HG02571 (cell line): ENCODE measurements around the gene FAM20C.
"Not testable (repeated sequence)": the region's sequence is repeated elsewhere in the genome, so short reads cannot be mapped to it uniquely, and the experiment has no call there.

ENCODE experiments used
- ATAC-seq: cut with Tn5 transposase; IDR thresholded peaks from one replicate; pipeline ENCODE4 v1.9.1; 2021; ENCODE audit warnings: mild to moderate bottlenecking, moderate library complexity; ENCODE audit not compliant: unreplicated experiment

Gene FAM20C

DNA sequence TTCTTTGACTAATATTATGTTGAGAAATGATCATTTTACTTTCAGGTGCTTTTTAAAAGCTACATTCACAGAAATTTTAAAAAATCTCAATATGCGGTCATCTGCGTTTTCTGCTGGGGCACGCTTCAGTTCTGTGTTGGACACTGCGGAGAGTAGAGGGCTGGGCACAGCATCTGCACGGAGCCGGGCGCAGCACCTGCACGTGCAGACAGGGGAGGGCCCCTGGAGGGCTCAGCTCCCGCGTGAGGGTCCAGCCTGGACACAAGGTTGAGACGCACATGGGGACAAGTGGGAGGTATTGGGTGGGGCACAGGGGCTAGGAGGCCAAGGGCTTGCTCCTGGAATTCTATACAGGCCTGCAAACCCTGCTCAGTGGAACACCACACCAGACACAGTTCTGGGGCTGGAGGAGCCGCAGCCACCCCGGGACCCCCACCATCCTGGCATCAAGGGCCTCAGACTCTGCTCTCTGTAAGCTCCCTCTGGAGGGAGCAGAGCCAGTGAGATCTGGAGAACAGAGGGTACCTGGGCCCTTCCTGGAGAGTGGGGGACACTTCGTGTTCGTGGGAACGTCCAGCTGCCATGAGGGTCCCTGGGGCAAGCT is 20.4 kb upstream of the FAM20C start:
- no peak for ATAC-seq

DNA sequence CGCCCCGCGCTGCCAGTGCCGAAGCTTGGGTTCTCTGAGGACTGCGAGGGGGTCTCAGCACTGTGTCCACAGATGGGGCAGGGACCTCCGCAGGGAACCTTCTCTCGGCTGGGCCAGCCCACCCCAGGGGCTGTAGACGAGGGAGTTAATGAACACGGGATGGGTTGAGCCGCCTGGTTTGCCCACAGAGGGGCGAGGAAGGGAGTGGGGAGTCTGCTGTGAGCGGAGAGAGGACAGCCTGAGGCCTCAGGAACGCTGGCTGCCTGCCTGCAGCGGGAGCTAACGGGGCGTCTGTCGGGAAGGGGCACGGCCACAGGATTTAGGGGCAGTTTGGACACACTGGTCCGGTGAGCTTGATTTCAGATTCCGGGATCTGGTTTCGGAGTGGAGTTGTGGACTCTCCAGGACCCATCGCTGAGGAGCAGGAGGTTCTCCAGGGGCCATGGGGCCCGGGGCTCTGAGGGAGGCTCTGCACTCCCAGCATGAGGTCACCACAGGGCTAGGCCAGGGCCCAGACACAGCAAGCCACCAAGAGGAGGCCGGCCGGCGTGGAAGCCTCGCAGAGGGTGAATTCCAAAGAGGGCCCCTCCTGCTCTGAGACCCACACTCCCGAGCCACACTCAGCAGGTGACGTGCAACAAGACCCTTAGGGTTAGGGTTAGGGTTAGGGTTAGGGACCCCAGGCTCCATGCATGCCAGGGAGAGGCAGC is 19.0 kb upstream of the FAM20C start:
- ATAC-seq: no peak

DNA sequence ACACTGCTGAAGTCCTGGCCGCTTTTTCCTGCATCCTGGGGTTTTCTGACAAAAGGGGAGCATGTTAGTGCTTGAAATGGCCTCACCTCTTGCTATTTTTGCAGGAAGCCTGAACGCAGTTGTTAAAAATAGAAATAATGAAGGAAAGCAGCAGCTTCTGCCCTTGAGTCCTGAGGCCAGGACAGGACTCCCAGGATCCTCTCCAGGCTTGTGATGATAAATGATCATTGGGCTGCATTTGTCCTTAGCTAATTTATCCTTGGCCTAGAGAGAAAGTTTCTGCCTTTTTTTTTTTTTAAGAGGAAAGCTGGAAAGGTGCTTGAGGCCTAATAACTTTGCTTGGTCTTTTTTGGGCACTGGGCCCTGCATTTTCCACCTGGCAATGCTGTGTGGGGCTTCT is 17.7 kb upstream of the FAM20C start:
- no peak for ATAC-seq

GRCh38 chr7:175955-176354 is 16.4 kb upstream of the FAM20C start:
- ATAC-seq: no peak

GRCh38 chr7:176381-176780 is 16.0 kb upstream of the FAM20C start:
- ATAC-seq: no peak

DNA sequence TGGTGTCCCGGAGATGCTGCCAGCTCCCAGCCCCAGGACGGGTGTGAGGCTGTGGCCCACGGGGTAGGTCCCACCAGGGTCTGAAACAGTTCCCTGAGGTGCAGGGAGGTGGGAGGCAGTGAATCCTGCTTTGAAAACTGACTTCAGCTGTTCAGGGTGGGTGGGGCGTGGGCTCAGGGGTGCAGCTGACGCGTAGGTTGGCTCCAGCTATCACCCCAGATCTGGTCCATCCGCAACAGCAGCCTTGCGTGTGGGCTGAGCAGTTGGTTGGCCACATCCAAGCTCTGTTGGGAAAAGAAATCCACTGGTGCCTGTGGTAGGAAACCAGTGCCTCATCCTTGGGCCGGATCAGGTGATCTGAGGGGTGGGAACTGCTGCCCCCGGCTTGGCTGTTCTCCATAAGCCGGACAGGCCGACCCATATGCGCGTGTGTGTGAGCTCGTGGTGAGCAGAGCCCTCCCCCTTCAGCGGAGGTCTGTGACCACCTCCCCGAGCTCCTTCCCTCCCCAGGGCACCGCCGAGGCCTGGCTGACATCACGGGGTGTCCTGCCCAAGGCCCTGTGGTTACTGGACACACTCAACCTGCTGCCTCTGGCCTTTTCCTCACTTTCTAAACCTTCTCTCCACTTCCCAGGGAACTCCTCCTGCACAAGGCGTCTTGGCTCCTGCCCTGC is 15.4 kb upstream of the FAM20C start:
- no peak for ATAC-seq

- ATAC-seq: no peak
These were observed 13.9 kb upstream of the FAM20C start for GRCh38 chr7:178444-178843.

GRCh38 chr7:179209-179681 is 13.1 kb upstream of the FAM20C start:
- ATAC-seq: no peak

DNA sequence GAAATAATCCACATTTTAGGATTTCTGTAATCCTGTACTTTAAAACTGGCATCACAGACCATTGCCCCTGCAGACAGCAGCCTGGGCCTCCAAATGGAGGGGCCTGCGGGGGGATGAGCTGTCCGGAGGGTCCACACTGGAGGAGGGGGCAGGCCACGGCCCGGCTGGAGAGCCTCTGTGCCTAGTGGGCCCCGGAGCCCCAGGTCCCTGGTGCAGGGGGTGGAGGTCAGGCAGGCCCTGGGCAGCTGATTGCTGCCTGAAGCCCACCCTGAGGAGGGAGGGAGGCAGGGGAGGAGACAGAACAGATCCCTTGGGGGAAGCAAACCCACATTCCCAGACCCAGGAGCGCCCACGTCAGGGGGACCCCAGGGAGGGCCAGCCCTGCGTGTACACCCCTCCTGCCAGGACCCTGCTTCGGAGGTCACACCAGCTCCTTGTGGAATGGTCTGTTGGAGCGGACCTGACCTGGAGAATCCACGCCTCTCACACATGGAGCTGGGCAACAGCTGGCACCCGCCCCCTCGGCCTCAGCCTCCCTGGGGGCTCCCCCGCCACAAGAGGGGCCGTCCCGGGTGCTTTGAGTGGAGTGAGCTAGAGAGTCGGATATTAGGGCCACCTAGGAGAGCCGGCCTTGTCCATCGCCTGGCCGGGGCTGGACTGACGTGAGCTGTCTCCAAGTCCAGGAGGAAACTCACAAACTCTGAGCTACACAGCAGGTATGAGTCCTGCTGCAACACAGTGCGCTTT is 12.2 kb upstream of the FAM20C start:
- ATAC-seq: no peak

- no peak for ATAC-seq
These were observed 10.6 kb upstream of the FAM20C start for GRCh38 chr7:181738-182137.

GRCh38 chr7:182502-182901 is 9.9 kb upstream of the FAM20C start:
- ATAC-seq: not testable (repeated sequence)

- no peak for ATAC-seq
These were observed 8.7 kb upstream of the FAM20C start for GRCh38 chr7:183496-184292.

- no peak for ATAC-seq
These were observed 7.8 kb upstream of the FAM20C start for GRCh38 chr7:184294-185264.

DNA sequence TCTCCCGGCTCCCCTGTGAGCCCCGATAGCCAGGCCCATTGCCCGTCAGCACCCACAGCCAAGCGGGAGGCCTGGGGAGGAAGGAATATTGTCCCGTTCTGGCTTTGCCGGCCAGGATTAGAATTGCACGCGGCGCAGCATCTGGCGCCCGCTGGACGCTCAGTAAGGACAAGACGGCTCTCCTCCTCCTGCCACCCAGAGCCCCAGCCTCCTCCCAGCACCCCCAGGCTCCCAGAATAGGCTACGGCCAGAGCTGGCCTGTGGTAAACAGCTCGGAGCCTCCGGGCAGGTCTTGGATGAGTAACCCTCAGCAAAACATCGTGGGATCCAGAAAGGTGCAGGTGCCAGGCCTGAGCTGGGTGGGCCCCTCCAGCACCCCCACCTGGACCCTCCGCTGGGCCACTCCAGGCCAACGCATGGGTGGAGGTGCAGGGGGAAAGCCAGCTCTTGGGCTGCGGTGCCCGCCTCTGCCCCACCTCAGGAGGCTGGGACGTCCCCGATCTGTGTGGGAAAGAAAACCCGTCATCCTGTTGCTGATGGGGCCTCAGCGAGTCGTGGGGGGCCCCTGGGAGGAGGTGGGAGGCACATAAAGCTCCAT is 5.8 kb upstream of the FAM20C start:
- no peak for ATAC-seq

DNA sequence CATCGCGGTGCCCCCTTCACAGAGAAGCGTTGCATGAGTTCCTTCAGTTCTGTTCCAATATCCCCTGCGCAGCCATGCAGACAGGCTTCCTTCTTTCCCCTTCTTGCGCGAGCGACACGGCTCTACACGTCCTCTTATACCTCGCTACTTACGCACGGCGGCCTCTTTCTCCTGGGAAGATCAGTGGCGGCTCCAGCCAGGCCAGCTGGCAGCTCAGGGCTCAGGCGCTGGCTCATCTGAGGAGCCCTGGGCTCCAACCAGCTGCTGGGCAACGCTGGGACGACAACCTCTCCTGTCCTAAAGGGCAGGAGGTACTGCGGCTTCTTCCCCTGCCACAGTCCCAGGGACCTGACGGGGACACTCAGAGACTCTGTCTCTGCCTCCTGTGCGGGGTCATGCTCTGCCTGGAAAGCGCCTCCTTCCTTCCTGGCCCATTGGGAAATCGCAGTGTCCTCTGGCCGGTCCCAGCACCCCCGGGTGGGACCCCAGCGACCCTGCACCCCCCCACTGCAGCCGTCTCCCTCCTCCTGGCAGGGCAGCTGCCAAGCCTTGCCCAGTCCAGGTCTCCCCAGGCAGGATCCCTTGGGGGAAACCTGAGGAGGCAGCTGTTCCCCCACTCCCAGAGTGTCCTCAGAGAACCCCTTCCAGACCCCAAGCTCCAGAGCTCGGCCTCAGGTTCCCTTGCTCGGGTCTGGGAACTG is 5.0 kb upstream of the FAM20C start:
- no peak for ATAC-seq

DNA sequence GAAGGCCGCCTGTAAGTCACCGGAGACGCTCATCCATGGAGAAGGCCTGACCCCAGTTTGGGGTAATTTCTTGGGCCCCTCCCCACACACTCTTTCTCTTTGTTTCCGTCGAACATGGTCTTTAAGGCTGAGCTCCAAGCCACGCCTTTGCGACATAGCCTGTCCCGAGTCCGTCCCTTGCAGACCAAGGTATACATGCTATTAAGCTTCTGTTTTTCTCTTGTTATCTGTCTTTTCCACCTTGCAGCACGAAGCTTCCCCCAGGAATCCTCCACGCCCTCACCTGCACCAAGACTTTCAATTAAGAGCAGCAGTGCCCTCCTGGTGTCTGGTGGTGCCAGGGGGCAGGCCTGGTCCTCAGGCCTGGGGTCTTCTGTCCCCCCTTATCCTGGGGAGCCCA is 4.2 kb upstream of the FAM20C start:
- no peak for ATAC-seq

DNA sequence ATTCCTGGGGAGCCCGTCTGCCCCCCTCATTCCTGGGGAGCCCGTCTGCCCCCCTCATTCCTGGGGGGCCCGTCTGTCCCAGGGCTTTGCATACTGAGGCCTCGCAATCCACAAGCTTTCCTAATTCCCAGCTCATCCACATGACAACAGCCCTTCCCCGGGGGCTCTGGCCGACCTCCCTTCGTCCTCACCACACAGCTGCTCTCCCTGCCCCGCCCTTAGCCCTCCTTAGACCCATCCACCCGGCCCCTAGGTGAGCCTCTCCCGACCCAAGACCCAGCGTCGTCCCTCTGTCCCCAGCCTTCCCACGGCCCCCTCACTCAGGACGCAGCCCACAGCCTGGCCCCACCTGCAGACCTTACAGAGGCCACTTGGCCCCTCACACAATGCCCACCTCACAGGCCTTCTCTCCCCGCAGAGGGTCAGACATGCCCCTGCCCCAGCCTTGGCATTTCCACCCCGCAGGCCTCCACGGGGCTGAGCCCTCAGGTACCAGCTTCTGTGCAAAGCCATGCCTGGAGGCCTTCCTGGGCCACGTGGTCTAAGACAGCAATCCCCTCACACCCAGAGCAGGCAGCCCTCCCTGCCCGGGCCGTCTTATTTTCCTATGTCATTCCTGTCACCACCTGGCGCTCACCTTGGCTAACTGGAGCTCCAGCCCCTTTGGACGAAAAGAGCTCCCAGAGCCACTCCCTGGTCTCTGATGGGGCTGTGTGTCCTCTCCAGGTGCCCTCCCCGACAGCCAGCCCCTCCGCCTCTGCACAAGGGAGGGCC is 3.5 kb upstream of the FAM20C start:
- no peak for ATAC-seq

GRCh38 chr7:189719-190118 is 2.7 kb upstream of the FAM20C start:
- ATAC-seq: no peak
